Measurements from ENCODE around the gene CBLL1. TPM values are rescaled to one million over a fixed set of nuclear protein-coding genes. Genes with fewer than 3 reads are reported as not detected.

CBLL1 gene
- polyA plus RNA-seq, 5 donors = 20.5 to 30.0 (median 28.1) TPM

- no peak for DNase-seq
These were observed 65.2 kb downstream of the CBLL1 start for GRCh38 chr7:107809179-107809578.

- DNase-seq = no peak
These were observed 66.7 kb downstream of the CBLL1 start for GRCh38 chr7:107810626-107811025.

Other genes with a start within 250 kb of the CBLL1 start
- gene COG5, start 180.2 kb upstream of the CBLL1 start, polyA plus RNA-seq (ENCODE audit: insufficient read depth in 1 of 5, insufficient read length in 5 of 5, low replicate concordance in 1 of 5) = 10 to 100 TPM; 24.7 to 35.3 (median 32.1) TPM
- 10 to 100 TPM; 12.5 to 20.2 (median 17.6) TPM for gene DUS4L, start 180.2 kb upstream of the CBLL1 start, polyA plus RNA-seq (ENCODE audit: insufficient read depth in 1 of 5, insufficient read length in 5 of 5, low replicate concordance in 1 of 5)
- 10 to 100 TPM; 40.0 to 64.9 (median 52.9) TPM for gene BCAP29, start 163.9 kb upstream of the CBLL1 start, polyA plus RNA-seq (ENCODE audit: insufficient read depth in 1 of 5, insufficient read length in 5 of 5, low replicate concordance in 1 of 5)
- 1 to 10 TPM; 1.0 to 2.2 (median 1.3) TPM for gene SLC26A4, start 83.3 kb upstream of the CBLL1 start, polyA plus RNA-seq (ENCODE audit: insufficient read depth in 1 of 5, insufficient read length in 5 of 5, low replicate concordance in 1 of 5)
- under 1 TPM in 1 of 5 donors, not detected in 4; 0.27 TPM for gene SLC26A3, start 59.1 kb downstream of the CBLL1 start, polyA plus RNA-seq (ENCODE audit: insufficient read depth in 1 of 5, insufficient read length in 5 of 5, low replicate concordance in 1 of 5)
- gene DLD, start 147.0 kb downstream of the CBLL1 start, polyA plus RNA-seq (ENCODE audit: insufficient read depth in 1 of 5, insufficient read length in 5 of 5, low replicate concordance in 1 of 5) = 10 to 100 TPM; 65.4 to 92.7 (median 80.6) TPM

All from right lung (tissue), 5 donors.